GM18502 (cell line): ENCODE data around the gene KRTAP19-8.

Source experiments
- ATAC-seq: cut with Tn5 transposase; IDR thresholded peaks from one replicate; pipeline ENCODE4 v1.9.1; 2021; ENCODE audit warnings: mild to moderate bottlenecking; ENCODE audit not compliant: unreplicated experiment, poor library complexity

The KRTAP19-8 gene

GRCh38 chr21:31012133-31013089, 25.9 kb downstream of the KRTAP19-8 start:
- no peak for ATAC-seq

GRCh38 chr21:31011412-31011811, 26.9 kb downstream of the KRTAP19-8 start:
- no peak for ATAC-seq

- no peak for ATAC-seq
These were observed 29.9 kb downstream of the KRTAP19-8 start for GRCh38 chr21:31008355-31008754.

- no peak for ATAC-seq
These were observed 33.3 kb downstream of the KRTAP19-8 start for GRCh38 chr21:31005019-31005418.

- ATAC-seq, result no peak
These were observed 34.8 kb downstream of the KRTAP19-8 start for GRCh38 chr21:31003471-31003870.

GRCh38 chr21:30997541-30997940, 40.7 kb downstream of the KRTAP19-8 start:
- no peak for ATAC-seq

GRCh38 chr21:30996728-30997127, 41.5 kb downstream of the KRTAP19-8 start:
- ATAC-seq, result no peak

GRCh38 chr21:30994932-30995331, 43.3 kb downstream of the KRTAP19-8 start:
- no peak for ATAC-seq

GRCh38 chr21:30990514-30991262, 47.6 kb downstream of the KRTAP19-8 start:
- ATAC-seq, result no peak

- ATAC-seq, result no peak
These were observed 49.6 kb downstream of the KRTAP19-8 start for GRCh38 chr21:30988706-30989105.
